GM18867 (cell line): ENCODE measurements around the gene ZRANB3.
"Not testable (repeated sequence)": the region's sequence is repeated elsewhere in the genome, so short reads cannot be mapped to it uniquely, and the experiment has no call there.

Experiments
- ATAC-seq: cut with Tn5 transposase; IDR thresholded peaks from one replicate; pipeline ENCODE4 v1.9.1; 2021; ENCODE audit warnings: mild to moderate bottlenecking, moderate library complexity; ENCODE audit not compliant: unreplicated experiment

The ZRANB3 gene

GRCh38 chr2:135530313-135531230, at the start of gene ZRANB3:
Gene ZRANB3, minus strand, starts transcription at chr2:135531218.
- ATAC-seq = peak; percentile 69

DNA sequence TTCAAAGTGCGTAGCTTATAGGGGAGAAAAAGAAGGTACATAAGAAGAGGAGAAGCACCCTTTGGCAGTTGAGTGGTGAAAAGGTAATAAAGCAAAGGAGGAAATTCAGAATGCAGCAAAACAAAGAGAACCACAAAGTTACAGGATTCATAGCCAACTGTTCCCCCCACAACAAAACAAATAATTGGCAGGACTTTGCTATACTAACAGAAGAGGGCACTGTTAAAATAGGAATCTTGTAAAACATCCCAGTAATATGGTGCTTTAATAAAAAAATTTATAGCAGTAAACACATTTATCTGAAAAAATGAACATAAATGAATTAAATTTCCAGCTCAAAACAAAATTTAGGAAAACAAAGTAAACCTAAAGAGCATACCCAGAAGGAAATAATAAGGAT, 42.6 kb upstream of the ZRANB3 start:
- ATAC-seq = no peak

- no peak for ATAC-seq
These were observed 39.9 kb upstream of the ZRANB3 start for GRCh38 chr2:135570884-135571283.

GRCh38 chr2:135563793-135564192, 32.8 kb upstream of the ZRANB3 start:
- no peak for ATAC-seq

DNA sequence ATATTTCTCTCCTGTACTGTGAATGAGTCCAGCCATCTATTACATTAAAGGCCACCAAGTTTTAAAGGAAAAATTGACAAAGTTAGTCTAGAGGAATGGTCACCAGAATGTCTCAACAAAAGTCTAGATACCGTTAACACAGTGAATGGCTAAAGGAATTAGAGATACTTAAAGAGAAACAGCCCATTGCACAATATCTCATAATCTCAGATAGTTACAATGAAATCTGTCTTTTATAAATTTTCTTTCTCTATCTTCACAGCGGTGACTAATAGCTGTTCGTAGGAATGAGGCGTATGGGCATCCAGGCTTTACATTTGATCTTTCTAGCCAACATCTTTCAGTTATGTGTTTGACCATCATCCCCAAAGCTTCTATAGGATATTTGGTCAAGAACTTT, 30.9 kb upstream of the ZRANB3 start:
- ATAC-seq = no peak

DNA sequence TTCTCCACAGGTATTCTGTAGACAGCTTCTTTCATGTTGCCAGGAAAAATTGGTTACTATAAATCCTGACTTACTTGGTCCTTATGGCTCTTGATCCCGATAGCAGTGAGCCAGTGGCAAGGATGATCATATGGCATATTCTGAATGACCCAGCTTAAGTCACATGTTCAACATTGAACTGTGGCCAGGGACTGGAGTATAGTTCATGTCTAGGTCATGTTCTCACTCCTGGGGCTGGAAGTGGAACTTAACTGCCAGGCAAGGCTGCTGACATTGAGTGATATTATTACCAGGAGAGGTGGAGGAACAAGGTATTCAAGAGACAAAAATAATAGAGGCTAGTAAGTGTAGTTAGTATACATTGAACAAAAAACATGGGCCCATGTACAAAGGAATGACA, 26.5 kb upstream of the ZRANB3 start:
- ATAC-seq = no peak

DNA sequence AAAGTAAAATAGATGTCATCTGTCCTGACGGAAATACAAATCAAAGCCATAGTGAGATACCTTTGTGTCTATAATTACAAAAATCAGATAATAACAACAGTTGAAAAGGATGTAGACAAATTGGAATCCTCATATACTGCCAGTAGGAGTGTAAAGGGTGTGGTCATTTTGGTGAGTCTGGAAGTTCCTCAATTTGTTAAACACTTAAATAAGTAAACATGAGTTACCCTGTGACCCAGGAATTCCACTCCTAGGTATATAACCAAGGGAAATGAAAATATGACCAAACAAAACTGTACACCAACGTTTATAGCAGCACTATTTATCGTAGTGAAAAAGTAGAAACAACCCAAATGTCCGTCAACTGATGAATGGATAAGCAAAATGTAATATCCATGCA, 24.3 kb upstream of the ZRANB3 start:
- no peak for ATAC-seq

DNA sequence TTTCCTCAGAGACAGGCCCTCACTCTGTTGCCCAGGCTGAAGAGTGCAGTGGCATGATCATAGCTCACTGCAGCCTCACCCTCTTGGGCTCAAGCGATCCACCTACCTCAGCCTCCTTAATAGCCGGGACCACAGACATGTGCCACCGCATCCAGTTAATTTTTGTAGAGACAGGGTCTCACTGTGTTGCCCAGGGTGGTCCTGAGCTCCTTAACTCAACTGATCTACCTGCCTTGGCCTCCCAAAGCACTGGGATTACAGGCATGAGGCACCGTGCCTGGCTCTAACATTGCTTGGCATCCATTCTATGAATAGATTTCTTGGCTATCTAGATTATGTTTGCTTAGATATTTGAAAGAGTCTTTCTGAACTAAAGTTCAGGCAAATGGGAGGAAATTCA, 21.9 kb upstream of the ZRANB3 start:
- ATAC-seq = no peak

GRCh38 chr2:135551356-135551755, 20.3 kb upstream of the ZRANB3 start:
- no peak for ATAC-seq

GRCh38 chr2:135547311-135547710, 16.3 kb upstream of the ZRANB3 start:
- no peak for ATAC-seq

DNA sequence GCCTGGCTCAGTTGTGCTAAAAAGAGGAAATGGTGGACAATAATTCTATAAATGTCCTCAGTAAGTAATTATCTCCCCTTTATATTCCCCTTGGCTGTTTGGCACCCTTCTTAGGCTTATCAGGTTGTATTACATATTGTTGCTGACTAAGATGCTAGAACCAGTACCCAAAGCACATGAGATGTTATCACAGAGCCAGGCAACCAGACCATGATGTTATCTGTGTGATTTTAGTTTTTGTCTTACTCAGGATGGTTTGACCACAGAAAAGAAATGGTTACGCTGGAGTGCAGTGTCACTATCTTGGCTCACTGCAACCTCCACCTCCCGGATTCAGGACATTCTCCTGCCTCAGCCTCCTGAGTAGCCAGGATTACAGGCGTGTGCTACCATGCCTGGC, 15.4 kb upstream of the ZRANB3 start:
- ATAC-seq = no peak

DNA sequence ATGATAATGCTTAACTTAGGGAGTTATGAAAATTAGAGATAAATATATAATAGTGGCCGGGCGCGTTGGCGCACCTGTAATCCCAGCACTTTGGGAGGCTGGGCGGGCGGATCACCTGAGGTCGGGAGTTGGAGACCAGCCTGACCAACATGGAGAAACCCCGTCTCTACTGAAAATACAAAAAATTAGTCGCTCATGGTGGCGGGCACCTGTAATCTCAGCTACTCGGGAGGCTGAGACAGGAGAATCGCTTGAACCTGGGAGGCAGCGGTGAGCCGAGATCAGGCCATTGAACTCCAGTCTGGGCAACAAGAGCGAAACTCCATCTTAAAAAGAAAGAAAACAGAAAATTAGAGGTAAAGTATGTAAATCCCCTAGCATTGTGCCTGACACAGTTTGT, 2.5 kb upstream of the ZRANB3 start:
- not testable (repeated sequence) for ATAC-seq

DNA sequence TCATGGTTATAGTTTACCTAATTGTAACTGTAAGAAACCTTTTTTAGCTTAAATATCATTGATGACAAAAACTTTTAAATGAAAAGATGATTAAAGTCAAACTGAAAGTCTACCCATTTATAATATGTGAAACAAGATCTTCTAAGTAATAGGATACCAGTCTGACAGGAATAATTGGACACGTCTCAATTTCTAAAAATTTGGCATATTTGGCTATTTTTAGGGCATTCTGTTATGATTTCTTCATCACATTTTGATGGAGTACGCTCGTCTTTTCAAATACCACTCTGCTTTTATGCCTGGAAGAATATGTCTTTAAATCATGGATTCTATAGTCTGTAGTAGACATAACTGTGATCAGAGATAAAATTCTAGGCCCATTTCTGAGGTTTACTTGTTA, 1.6 kb upstream of the ZRANB3 start:
- ATAC-seq = no peak

DNA sequence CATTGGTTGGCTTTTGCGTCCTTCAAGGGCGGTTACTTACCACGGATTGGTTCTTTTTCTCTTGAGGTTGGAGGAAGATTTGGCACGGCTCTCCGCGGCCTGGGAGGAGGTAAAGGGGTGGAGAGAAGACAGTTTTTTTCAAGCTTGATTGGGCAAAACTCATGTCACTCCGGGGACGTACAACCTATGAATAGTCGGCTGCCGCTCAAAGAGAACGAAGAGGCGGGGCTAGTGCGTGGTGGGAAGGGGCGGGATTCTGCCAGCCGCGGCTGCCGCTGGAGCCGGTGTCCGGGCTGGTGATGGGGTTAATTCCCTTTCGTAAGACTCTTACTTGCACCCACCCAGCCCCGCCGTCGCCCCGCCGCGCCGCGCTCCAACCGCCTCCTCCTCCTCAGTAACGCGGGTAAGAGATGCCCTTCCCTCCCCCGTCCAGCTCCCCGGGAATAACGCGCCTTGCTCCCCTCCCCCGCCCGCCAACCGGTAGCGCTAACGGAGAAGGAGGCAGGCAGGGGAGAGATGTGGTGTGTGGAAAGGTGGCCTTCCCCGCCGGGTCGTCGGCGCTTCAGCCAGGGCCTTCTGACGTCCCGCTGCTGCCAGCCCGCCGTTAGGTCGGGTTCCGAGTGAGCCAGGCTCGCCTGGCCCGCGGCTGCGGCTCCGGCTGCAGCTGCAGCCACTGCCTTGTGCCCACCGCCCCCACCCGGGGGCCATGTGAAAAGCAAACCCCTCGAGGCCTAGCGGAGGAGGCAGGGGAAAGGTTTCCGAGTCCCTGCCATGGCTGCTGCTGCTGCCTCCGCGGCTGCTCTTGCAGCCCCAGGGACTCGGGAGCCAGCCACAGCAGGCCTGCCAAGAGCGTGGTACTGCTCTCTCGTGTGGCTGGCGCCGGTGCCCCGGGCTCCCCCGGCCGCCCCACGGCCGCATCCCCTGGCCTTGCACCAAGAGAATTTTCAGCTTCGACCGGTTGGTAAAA, 496 bp upstream of the ZRANB3 start, which contains the start of gene R3HDM1:
Gene R3HDM1, plus strand, starts transcription at position 254 of the 967 bp plus-strand sequence. CDS start 73,362 bp downstream, outside the sequence.
- ATAC-seq = peak; percentile 79

DNA sequence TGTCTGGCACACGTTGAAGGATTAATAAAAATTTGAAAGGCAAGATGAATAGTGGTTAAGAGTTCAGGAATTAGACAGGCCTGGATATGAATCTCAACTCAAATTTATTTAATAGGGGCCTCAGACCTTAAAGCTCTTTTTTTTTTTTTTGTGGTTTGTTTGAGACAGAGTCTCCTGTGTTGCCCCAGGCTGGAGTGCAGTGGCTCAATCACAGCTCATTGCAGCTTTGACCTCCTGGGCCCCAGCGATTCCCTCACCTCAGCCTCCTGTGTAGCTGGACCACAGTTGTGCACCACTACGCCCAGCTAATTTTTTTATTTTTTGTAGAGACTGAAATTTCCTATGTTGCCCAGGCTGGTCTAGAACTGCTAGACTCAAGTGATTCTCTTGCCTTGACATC, 3.0 kb downstream of the ZRANB3 start:
- ATAC-seq = no peak

GRCh38 chr2:135525786-135526185, 5.2 kb downstream of the ZRANB3 start:
- no peak for ATAC-seq

DNA sequence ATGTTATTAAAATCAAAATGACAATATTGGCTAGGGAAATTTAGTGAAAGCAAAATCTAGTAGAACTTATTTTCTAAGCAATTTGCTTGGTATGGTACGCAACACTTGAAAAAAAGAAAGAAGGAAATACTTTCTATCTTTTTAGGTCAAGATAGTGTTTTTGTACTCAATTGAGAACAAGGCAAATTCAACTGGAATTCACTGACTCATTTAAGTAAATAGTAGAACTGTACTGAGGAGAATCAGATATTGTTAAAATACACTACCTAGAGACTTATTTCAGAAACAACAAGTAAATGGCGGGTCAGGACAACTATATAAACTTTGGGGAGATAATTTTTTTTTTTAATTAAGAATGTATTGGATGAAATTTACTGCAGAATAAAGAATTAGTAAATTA, 18.9 kb downstream of the ZRANB3 start:
- no peak for ATAC-seq

- no peak for ATAC-seq
These were observed 20.4 kb downstream of the ZRANB3 start for GRCh38 chr2:135510577-135510976.

DNA sequence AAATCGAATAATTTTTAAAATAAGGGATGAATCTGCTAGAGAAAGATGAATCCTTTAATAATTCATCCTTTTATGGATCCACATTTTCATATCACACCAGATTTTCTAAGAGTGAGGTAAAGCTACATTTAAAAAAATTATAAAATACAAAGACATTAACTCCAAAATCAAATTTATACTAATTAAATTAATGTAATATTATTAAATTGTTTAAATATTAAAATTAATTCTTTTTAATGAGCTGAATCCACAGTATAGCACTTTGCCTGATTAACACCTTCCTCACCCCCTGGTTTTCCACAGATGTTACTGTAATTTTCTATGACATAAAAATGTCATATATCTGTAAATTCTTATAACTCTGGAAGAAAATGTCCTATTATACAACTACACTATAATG, 26.2 kb downstream of the ZRANB3 start:
- ATAC-seq = no peak

DNA sequence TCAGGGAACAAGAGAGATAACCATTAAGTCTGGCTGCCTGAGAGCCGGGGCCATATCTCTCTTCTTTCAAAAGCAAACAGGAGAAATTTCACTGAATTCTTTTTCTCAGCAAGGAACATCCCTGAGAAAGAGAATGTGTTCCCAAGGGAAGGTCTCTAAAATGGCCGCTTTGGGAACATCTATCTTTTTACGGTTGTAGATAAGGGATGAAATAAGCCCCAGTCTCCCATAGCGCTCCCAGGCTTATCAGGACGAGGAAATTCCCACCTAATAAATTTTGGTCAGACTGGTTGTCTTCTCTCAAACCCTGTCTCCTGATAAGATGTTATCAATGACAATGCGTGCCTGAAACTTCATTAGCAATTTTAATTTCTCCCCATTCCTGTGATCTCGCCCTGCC, 32.4 kb downstream of the ZRANB3 start:
- ATAC-seq = not testable (repeated sequence)

DNA sequence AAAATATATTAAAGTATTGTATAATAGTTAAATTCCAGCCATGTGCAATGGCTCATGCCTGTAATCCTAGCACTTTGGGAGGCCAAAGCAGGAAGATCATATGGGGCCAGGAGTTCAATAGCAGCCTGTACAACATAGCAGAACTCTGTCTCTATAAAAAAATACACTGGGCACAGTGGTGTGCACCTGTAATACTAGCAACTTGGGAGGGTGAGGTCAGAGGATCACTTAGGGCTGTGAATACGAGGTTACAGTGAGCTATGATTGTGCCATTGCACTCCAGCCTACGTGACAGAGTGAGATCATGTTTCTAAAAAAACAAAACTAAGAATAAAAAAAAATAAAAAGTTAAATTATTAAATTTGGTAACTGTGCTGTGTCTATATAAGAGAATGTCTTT, 36.1 kb downstream of the ZRANB3 start:
- no peak for ATAC-seq

DNA sequence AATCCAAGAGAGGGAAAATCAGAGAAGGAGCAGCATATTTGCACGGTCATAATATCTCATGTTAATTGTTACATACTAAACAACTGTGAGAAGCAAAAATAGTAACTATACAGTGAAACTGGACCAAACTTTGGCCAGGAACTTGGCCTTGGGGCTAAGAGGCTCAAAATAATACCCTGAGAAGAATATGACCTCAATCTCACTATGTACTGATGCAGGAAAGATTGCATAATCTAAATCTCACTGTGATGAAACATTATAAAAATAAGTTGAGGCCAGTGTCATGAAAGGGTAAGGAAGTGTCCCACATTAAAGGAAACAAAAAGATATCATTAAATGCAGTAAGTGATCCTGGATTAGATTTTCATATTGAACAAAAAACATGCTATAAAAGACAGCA, 36.5 kb downstream of the ZRANB3 start:
- ATAC-seq = no peak
